ENCODE results near the gene ZFYVE9.
"Not testable (repeated sequence)": the region's sequence is repeated elsewhere in the genome, so short reads cannot be mapped to it uniquely, and the experiment has no call there.

ZFYVE9 gene

DNA sequence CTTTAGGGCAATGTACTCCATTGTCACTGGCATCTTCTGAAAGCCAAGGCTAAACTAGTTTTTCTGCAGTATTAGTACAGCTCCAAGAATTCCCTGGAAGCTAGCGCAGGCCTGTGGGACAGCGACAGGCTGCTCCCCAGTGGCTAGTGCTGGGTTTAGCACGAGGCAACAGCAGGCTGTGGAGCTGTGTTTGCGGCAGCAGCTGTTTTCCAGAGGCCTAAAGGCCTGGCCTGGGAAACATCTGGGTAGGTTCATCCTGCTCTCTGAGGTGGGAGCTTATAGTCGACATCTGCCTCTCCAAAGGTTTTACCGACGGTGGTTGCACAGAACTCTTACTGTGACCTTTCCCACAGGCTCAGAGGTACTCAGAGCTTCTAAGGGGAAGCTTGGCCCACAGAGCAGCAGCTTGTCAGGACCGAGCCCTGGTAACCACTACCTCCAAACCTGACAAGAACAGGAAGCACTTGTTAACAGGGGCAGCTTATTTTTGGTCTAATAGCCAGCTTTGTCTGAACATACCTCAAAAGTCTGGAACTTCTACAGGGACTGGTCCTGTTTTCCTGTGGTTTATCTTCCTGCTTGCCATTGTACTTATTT is 206.9 kb downstream of the ZFYVE9 start:
- DNase-seq, result no peak

DNA sequence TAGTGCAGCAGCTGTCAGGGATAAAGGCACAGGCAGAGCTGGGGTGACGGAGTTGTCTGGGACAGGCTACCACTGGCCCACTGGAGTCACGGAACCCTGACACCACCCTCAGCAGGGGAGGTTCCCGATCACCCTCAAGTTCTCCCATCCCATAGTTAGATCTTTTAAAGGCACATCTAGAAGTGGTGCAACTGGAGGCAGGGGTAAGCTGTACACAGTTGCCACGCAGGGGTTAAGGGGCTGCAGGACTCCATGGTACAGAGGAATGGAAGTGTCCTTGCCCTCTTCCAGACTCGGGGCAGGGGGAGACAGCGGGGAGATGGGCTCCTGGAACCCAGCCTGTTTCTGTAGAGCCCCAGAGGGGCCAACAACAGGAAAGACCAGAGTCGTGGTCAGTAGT is 210.8 kb downstream of the ZFYVE9 start:
- DNase-seq, result no peak

DNA sequence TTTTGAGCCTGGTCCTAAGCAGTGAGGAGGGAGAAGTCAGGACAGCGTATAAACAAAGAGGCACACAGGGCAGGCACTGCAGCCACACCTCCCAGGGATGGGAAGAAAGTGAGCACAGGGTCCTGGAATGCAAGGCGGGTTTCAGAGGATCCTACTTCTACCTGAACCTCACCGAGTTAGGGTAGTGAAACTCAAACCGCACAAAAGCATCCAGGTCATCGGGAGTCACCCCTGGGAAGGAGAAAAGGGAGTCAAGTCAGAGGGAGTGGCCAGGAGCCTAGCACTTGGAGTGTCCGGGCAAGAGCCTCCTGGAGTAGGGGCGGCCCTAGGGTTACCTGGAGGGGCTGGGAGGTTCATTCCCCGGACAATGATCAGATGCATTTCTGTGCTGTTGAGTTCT is 213.5 kb downstream of the ZFYVE9 start:
- no peak for DNase-seq

DNA sequence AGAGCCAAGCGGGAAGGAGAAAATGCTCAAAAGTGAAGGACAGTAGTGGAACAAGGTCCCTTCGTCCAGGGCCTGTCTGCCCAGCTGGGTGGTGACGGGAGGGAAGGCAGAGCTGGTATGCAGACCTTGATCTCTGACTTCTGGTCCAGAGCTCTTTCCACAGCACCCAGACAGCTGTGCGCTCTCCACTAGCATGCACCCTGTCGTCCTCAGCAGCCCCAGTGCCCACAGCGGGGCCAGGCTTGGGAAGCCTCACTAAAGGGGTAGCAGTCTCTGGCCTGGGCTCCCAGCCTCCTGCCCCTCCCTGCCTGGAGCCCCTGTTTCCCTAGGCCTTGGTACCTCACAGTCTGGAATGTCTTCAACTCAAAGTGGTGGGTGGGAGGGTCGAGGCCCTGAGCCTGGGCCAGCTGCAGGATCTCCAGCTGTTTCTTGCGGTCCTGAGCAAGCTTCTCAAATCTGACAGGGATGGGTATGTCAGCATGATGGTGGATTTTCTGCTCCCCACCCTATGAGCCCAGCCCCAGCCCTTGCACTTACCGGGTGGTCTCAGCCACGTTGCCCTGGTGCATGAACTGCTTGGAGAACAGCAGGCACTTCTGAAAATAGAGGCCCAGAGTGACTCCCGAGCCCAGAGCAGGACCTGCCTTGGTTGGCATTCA is 214.1 kb downstream of the ZFYVE9 start:
- no peak for DNase-seq

DNA sequence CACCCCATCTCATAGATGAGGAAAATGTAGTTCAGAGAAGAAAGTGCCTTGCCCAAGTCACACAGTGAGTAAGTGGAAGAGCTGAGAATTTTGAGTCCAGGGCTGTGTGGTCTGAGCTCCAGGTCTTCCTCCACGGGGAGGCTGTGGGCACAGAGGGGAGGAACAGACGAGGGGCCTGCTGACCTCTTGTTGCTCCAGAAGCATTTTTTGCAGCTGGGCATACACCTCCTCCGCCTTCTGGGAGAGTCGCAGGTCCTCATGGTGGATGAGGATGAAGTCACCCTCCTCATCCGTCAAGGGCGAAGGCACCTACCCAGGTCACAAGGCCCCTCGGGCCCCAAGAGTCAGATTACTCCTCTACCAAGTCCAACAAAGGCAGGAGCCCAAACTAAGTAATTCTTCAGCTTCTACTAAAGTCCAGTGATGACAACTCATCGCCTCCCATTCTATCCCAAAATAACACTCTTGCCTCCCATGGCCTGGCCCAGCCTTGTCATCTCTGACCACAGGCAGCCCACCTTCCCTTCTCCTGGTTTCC is 215.0 kb downstream of the ZFYVE9 start:
- no peak for DNase-seq

DNA sequence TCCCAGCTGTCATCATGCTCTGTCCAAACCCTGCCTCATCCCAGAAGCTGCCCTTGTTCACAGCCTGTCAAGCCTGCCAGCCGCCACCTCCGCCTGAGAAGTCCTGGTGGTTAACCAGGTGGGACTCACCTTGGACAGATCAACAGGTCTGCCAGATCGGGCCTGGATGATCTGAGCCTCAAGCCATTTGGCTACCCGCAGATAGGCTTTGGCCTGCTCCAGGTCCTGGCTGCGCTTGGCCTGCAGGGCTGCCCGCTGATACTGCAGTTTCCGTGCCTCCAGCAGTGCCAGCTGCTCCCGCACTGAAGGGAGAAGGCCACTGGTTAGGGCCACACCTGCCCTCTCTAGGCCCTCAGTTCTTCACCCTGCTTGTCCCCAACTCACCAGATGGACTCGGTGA is 215.5 kb downstream of the ZFYVE9 start:
- DNase-seq, result no peak

DNA sequence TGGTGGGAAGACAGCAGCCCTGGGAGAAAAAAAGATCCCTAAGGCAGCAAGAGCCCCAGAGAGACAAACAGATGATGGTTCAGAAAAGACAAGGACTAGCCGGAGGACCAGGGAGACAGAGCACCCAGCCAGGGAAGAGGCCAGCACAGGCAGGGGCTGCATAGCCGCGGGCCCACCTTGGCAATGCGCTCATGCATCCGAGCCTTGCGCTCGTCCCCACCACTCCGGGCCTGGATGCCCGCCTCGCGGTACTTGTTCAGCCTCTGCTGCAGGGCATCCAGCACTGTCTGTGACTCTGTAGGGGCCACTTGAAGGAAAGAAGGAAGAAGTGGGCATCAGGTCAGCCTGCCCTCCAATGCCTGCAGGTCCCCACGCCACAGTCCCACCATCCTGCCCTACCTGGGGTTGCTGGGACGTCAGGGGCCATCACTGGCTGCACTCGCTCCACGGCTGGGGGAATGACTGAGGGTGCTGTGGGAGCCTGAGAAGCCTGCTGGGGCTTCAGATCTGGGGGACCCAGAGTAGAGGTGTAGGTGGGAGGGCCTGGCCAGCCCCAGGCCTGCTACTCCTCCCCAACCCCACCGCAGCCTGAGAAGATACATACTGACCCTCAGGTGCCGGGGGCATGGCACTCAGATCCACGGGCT is 217.1 kb downstream of the ZFYVE9 start:
- DNase-seq, result no peak

DNA sequence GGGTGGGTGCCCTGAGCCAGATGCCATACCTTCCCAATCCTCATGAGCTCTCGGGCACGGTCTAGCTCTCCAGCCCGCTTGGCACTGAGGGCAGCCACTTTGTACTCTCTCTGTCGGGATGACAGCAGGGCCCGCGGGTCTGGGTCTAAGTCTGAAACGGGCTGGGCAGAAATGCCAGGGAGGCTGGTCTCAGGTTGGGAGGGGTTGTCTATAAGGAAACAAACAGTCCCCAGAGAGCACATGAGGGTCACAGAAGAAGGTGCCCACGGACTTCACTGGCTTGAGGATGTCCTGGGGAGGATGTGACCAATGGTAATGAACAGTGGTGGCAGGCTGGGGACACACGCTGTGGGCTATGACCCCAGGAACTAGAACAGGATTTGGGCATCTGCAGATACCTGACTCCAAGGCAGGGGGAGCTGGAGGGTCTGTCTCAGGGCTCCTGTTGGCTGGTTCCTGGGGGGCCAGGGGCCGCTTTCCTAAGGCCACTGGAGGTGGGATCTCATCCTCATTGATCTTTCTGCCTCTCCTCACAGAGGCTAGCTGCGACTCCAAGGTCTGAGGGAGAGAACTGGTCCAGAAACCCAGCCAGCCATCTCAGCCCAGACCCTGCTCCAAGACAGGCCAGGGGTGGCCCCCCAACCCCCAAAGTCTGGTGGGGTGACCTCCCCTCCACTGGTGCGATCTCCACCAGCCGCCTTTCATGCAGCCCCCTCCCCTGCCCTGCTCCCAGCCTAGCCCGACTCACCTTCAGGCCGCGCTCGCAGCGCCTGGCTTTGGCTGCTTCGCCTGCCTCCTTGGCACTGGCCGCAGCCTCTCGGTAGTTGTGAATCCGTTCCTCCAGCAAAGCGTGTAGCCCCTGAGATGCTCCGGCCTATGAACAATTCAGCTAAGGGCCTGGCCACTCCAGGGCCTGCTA is 218.0 kb downstream of the ZFYVE9 start:
- DNase-seq, result no peak

DNA sequence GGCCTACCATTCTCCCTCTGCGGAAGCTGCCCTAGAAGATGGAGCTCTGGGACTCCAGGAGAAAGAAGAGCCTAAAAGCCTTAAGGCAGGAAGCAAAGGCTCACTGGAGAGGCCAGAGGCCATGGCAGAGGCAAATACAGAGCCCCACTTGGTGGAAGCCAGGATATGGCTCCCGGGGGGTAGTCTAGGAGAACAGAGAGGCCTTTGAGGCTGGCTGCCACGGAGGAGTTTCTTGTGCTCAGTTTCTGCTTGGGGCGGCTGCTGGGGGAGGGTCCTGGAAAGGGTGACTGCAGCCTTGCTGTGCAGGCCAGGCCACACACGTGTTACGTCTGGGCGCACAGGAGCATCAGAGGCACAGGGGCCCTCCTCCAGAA is 218.7 kb downstream of the ZFYVE9 start:
- no peak for DNase-seq

DNA sequence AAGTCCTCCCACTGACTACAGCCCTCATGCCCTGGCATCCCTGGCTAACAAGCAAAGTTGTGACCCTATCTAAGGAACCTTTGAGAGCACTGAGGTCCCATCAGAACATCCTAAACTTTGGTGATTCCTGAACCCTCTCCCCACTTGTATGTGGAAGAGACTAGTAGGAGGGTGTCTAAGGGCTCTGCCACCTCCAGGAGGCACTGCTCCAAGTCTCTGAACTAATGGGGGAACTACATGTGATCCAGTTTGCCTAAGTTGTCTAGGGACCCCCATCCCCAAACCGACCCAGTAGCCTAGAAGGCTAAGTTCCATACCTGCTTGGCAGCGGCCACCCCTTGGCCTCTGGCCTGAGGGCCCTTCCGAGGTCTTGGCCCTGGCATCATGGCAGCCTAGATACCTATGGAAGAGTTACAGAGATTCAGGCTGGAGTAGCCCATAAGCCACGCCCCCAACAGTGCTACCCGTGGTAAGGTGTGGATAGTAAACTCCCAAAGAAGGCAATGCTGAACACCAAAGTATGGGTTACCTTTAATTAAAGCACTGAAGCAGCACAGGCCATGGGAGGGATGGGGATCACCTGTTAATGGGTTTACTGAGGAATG is 222.4 kb downstream of the ZFYVE9 start:
- peak; percentile 24 for DNase-seq

DNA sequence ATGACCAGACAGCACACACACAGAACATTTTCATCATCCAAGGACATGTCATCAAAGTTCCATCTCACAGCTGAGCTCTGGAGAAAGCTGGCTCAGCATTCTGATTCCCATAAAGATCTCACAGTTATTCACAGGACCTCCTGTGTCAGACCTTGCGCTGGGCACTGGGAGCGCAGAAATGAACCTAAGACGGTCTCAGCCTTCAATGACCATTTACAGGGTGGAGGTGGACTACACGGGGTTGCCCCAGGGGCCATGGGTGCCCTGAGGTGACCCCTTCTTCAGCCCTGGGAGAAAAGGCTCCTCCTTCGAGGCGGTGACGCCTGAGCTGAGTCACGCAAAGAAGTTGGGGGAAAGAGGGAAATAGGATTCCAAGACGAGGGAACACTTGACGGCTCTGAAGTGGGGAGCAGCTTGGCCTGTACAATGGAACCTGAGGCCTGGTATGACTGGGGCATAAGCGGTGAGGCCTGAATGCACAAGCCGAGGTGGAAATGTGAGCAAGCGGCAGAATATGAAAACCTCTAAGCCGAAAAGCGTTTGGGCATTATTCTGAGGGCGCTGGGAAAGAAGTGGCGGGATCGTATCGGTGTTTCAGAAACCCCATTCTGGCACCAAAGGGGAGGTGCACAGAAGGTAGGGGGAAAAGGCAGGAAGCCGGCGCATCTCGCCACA is 223.3 kb downstream of the ZFYVE9 start:
- peak; percentile 11 for DNase-seq

DNA sequence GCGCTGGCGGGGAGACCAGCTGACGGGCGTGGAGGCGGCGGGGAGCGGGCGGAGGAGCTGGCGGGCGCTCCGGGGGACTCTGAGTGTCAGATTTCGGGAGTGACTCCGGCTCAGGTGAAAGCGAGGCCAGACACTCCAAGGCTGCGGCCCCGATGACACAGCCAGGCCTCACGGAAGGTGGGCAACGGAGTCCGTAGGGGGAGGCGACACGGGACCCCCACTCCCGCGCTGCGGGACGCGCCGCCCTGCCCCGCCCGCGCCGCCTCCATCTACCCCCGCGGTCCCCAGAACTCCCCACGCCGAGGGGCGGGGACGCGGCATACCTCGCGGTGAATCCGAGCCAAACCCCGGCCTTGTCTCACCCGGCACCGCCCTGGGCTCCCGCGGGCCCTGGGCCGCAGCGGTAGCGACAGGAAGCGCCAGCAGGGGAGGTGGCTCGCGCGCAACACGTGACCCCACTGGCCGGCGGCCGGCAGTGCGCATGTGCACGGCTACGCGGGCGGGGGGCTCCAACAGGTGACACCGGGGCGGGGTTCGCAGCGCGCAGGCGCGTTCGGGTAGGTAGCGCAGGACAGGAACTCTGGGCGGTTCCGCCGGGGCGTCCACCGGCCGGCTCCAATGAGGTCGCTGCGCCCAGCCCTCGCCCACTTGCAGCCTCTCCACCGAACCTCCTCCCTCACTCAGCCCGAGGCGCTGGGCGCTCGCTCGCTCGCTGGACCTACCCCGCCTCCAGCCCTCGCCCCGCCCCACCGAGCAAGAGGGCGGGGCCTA is 224.0 kb downstream of the ZFYVE9 start, which contains the start of gene CC2D1B:
CC2D1B (minus strand) TSS at position 460 of the 771 bp plus-strand sequence. CDS start 1,585 bp downstream, outside the sequence.
- peak; percentile 99 for DNase-seq

DNA sequence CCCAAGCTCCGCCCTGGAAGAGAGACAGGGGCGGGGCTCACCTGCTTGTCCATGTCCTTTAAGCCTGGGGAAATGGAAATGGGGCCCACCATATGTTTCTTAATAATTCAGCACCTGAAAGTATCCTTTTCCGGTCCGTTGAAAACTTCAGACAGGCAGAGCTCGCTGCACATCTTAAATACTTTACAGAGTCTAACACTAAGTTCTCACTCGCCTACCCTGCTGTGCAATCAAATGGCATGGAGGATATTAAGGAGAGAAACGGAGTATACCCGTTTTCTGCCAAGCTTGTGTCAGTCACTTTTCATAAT is 224.6 kb downstream of the ZFYVE9 start:
- DNase-seq, result no peak

DNA sequence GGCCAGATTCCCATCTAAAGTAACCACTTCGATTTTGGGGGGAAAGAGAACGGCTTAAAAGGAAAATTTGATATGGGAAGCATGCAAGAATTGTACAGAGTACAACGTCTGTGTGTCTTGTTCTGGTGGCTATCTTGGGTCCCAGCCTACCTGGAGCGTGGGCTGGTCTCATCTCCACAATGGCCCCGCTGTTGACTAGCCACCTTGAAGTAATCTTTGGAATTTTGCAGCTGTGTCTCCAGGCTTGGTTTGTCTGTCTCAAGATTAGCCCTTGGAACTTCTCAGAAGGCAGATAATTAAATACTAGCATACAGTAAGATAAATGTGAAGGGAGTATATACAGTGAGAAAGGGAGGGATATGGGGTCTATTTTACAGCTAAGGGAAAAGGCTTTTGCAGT is 225.4 kb downstream of the ZFYVE9 start:
- no peak for DNase-seq

DNA sequence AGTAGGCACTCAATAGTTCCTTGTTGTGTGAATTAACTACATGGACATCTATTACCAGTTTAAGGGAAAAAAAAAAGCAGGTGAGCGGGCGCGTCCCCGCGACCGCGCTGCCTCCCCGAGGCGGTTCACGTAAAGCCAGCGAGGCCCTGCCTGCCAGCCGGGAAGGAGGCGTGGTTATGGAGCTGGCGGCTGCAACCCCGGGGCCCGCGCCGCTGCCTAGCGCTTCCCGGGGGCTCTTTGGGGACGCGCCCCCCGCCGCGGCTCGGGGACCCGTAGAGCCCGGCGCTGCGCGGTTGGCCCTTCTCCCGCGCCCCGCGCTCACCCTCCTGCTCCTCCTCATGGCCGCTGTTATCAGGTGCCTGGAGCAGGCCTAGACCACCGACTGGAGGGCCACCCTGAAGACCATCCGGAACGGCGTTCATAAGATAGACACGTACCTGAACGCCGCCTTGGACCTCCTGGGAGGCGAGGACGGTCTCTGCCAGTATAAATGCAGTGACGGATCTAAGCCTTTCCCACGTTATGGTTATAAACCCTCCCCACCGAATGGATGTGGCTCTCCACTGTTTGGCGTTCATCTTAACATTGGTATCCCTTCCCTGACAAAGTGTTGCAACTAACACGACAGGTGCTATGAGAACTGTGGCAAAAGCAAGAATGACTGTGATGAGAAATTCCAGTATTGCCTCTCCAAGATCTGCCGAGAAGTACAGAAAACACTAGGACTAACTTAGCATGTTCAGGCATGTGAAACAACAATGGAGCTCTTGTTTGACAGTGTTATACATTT is 226.7 kb downstream of the ZFYVE9 start:
- DNase-seq, result peak; percentile 60

DNA sequence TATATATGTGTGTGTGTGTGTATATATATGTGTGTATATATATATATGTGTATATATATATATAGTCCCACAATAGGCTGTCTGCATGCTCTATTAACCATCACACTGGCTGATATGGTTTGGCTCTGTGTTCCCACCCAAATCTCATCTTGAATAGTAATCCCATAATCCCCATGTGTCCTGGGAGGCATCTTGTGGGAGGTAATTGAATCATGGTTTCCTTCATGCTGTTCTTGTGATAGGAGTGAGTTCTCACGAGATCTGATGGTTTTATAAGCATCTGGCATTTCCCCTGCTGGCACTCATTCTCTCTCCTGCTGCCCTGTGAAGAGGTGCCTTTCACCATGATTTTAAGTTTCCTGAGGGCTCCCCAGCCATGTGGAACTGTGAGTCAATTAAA is 228.0 kb downstream of the ZFYVE9 start:
- DNase-seq, result not testable (repeated sequence)

DNA sequence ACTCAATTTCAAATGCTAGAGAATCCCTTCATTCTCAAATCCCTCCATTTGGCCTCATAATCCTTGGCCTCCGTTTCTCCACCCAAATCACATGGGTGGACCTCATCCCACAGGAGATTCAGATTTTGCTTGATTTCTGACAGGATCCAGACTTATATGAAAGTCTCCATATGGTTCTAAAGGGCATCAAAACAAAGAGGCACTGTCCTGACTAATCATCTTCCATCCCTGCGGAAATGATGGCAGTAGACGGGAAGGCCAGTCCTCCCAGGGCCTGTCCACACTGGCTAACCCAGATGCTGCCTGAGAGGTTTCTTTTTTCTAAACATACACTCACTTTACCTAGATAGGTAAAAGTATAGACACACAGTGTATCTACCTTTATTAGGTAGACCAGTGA is 243.5 kb downstream of the ZFYVE9 start:
- no peak for DNase-seq

DNA sequence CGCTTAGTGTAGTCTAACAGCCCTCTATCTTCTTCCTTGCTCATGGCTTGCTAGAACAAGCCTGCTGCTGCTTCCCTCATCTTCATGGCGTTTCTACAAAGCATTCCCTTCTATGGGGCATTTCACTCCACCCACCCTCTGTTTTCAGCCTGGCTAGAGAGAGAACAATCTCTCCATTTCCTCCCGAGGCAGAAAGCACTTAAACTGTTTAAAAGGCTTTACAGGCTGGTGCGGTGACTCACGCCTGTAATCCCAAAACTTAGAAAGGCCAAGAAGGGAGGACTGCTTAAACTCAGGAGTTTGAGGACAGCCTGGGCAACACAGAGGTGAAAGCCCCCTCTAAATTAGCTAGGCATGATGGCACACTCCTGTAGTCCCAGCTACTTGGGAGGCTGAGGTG is 244.6 kb downstream of the ZFYVE9 start:
- DNase-seq, result no peak

DNA sequence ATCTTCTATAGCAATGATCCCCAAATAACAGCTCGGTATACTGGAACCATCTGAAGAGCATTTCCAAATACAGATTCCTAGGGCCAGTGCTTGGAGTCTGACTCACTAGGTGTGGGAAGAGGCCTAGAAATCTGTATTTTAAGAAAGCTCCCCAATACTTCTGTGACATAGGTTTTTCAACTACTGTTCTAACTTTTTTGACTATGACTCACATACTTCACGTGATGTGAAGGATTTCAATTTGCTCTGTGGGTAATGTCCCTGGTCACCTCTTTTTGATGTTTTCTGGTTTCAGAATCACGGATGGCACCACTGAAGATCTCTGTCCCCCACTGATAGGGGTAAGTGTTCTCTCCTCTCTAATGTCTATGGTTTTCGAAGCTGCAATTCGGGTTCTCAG is 251.3 kb downstream of the ZFYVE9 start:
- DNase-seq, result no peak
